ENCODE data around the gene HPCAL1. TPM values are rescaled to one million over a fixed set of nuclear protein-coding genes. Genes with fewer than 3 reads are reported as not detected.

The HPCAL1 gene
- total RNA-seq, 1 donor from 2014 or later, result 401 TPM

DNA sequence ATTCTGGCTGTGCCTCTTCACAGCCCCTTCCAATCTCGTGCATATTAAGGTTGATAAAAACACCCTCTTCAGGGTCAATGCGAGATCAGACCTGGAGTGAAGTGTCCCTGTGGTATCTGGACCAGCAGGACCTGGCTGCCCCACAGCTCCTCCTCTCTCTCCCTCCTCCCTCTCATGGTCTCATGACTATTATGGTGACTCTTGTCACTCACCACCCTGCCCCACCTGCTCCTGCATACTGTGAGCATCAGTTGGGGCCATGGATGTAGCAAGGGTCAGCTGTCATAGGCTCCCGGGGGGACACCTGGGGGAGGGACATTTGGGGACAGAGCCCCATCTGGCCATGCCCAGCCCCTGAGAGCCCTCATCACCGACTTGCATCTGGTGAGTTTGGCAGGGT is 95.2 kb downstream of the HPCAL1 start:
- Histone ChIP-seq H3K36me3 (no peaks in the 10 kb centered on the region), H3K27ac (no peak overlapping the region), H3K9me3 (no peaks in the 10 kb centered on the region), H3K4me3 (no peak overlapping the region), H3K4me1 (no peaks in the 10 kb centered on the region), H3K27me3 (no peaks in the 10 kb centered on the region)
- no peak for TF ChIP-seq CTCF (IDR thresholded peaks at IDR 0.05)
- no peak for DNase-seq (ENCODE audit: low spot score in 2 of 2)
- intact Hi-C loops (cut with DNase I), result no loop called here

- Histone ChIP-seq H3K27ac (no peak overlapping the region), H3K4me3 (no peak overlapping the region), H3K9me3 (no peaks in the 10 kb centered on the region), H3K27me3 (no peaks in the 10 kb centered on the region), H3K4me1 (no peaks in the 10 kb centered on the region), H3K36me3 (no peaks in the 10 kb centered on the region)
- DNase-seq (ENCODE audit: low spot score in 2 of 2), result no peak
- TF ChIP-seq CTCF (IDR thresholded peaks at IDR 0.05), result no peak
- intact Hi-C loops (cut with DNase I), result no loop called here
These were observed 95.8 kb downstream of the HPCAL1 start for GRCh38 chr2:10398496-10398895.

- Histone ChIP-seq H3K9me3 (no peaks in the 10 kb centered on the region), H3K4me1 (peaks cover 3 to 7% of the 10 kb centered on the region in 2 donors), H3K27me3 (no peaks in the 10 kb centered on the region), H3K27ac (peak overlapping the region in 1 of 2 donors; percentile 50), H3K4me3 (no peak overlapping the region), H3K36me3 (no peaks in the 10 kb centered on the region)
- no peak for TF ChIP-seq CTCF (IDR thresholded peaks at IDR 0.05)
- no peak for DNase-seq (ENCODE audit: low spot score in 2 of 2)
- intact Hi-C loops (cut with DNase I), result no loop called here
These were observed 96.7 kb downstream of the HPCAL1 start for GRCh38 chr2:10399358-10399757.

- H3K4me1 ChIP-seq, result peaks cover 9 to 13% of the 10 kb centered on the region in 2 donors
- peak overlapping the region in 1 of 2 donors; percentile 50 for H3K27ac ChIP-seq
- no peaks in the 10 kb centered on the region for H3K27me3 ChIP-seq
- no peaks in the 10 kb centered on the region for H3K9me3 ChIP-seq
- no peaks in the 10 kb centered on the region for H3K36me3 ChIP-seq
- DNase-seq (ENCODE audit: low spot score in 2 of 2), result no peak
- intact Hi-C loops (cut with DNase I), result no loop called here
- no peak overlapping the region for H3K4me3 ChIP-seq
- TF ChIP-seq CTCF (IDR thresholded peaks at IDR 0.05), result no peak
These were observed 97.3 kb downstream of the HPCAL1 start for GRCh38 chr2:10400002-10400401.

DNA sequence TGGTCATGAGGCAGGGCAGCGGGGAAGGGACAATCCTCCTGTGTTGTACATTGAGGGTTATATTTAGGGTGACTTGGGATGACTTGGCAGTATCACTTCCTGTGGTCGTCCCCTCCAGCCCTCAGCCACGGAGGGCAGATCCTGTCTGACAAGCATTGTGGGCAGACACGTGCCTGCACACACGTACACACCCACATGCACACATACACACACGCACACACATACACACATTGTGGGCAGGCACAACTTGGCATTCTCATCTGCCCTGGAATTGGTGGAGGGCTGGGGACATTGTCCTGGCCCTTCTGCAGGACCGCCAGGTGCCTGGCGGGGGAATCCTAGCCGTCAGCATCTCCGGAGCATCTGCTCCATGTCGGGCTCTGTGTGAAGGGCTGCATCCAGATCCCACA is 97.9 kb downstream of the HPCAL1 start:
- Histone ChIP-seq H3K36me3 (no peaks in the 10 kb centered on the region), H3K9me3 (no peaks in the 10 kb centered on the region), H3K27ac (peak overlapping the region in 1 of 2 donors; percentile 50), H3K4me1 (peaks cover 12 to 16% of the 10 kb centered on the region in 2 donors), H3K27me3 (no peaks in the 10 kb centered on the region), H3K4me3 (no peak overlapping the region)
- intact Hi-C loops (cut with DNase I), result no loop called here
- peak; percentile 36 to 76 for DNase-seq (ENCODE audit: low spot score in 2 of 2)
- no peak for TF ChIP-seq CTCF (IDR thresholded peaks at IDR 0.05)
